D341Med (cell line): ENCODE results near the gene JAZF1.

Experiments used
- DNase-seq: peaks from one replicate; pipeline ENCODE4 v3.0.0; 2012; ENCODE audit warnings: low spot score

JAZF1 gene

DNA sequence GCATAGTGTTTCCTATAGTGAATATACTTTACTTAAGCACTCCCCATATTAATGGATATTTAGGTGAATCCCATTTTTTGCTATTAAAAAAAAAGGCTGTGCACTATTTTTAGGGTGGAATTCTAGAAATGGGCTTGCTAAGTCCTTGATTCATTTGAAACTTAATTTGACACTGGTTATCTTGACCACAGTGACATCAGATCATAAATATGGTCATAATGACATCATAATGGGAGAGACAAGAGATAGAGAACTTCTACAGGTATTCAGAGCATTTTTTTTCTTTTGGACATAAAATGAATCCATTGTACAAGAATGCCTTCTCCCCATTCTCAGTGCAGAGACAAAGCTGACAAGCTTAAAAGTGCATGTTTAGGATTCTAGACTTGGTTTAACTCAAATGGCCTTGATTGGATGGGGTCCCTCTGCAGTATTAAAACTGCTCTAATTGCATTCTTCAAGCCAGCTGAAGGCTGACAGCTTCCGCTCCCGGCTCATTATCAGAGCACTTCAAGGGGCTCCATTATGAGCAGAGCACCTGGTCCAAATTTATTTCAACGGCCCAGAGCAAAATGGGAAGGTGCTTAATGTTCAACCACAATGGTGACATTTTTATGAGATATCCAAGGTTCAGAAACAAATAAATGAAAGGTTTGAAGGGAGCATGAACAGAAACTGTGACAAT, 104.8 kb downstream of the JAZF1 start:
- no peak for DNase-seq

DNA sequence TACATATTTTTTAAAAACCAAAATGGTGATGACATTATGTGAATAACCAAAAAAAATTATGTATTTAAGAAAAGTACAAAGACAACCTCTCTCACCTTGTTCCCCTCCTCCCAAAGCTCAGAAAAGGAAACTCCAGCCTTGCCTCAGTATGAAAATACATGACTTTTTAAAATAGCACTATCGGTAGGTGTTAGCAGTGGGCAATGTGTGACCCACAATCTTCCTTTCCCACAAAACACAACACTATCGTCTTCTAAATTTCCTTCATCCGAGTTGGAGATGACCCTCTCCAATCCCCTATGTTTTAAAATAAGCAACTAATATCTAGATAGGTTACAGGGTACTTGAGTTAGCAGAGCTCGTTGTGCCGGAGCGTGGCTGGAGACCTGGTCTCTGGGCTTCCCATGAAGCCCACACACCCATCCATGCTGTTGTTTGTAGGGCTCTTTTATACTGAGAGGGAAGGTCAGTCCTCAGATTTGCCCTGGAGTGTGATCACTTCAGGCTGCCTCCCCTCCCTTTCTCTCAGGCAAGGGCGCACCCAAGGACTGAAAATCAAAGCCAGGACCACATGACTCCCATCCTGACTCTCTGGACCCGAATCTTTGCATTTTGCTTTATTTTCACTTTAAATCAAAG, 107.6 kb downstream of the JAZF1 start:
- no peak for DNase-seq

DNA sequence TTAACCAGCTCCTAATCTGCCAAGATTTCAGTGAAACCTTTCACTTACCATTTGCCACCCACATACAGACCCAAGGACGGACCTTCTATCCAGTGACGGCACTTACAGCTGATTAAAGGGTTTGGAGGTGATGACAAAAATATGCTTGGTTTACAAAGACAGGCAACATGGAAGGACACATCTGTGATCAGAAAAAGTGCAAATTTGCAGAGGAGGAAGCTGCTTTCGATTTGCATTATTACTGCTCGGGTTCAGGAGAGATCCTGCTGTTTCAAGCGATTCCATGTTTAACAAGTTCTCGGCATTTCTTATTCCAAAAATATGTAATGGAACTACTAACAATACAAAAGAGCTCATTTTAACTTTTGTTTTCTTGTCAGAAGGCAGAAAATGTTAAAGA, 109.0 kb downstream of the JAZF1 start:
- no peak for DNase-seq

DNA sequence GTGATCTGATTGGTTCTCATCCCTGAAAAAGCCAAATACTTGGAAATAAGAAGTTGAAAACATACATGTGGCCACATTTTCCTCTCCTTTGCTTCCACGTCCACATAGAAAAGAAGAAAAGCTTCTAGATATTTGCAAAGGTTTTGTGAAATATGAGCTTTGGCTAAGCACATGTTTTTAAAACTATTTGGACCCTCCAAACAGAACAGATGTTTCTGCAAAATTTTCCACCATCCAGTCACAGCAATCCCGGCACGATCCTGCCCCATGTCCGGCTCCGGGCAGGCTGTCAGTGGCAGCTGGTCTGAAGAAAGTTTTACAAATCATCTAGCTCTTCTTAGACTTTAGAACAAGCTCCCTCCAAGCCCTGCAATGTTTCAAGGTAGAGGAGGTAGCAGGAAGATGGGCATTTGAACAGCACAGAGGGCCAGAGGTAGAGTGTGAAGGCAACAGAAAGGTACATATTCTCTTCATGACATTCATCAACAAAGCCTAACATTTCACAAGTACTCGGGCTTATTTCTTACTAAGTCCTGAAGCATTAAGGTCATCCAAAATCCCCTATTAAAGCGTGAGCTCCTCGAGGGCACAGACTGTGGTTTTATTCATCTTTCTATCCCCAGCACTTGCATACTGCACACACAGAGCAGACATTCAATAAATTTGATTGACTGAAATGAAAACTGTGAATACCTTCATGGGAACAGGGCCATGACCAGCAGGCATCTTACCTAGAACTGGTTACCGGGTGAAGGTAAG, 110.1 kb downstream of the JAZF1 start:
- DNase-seq = no peak

DNA sequence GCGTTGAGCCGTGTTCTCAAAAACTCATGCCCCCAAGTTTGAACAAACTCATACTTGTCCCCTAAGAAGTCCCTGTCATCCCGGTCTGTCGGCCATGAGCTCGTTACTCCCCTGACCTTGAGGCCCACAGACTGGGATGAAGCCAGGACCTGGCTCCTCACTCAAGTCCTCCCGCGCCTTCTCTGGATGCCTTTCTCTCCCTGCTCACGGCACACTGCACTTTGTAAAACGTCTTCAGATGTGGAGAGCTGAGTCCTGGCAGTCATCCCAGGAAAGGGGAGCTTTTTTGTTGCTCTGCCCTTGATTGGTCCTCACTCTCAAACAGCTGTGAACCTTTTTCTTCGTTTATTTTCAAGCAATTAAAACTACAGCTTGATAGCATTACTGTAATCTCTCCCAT, 110.8 kb downstream of the JAZF1 start:
- no peak for DNase-seq

DNA sequence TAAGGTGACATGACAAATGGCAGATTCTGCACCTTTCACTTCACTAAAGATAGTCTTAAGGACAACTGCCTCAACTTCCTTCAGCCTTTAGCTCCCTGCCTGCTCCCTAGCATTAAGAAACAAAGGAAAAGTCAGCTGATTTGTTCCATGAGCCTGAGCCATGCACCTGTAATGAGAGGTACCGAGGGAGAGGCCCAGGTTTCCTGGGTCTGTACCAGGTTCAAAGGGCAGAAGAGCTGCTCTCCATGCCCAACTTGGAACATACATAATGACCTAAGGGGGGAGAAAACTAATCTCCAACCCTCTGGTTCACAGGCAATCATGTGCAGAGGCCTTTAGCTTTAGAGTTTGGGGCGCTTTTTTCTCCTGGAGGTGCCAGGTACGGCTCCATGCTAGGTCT, 111.2 kb downstream of the JAZF1 start:
- DNase-seq = no peak

DNA sequence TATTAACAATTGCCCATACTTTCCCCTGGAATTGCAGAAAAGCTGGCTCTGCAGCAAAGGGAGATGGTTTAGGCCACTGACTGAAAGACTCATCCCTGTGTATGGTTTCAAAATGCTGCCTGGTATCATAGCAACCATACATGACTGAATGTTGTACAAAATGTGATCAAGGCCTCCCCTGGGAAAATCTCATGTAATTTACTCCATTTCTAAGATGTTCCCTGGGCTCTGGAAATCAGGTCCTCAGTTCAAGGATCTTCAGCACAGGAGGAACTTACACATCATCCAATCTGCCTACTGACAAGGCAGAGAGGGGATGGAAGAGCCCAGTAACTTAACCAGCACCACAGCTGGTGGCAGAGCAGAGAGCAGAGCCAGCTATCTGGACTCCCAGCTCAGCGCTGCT, 111.8 kb downstream of the JAZF1 start:
- DNase-seq = no peak

DNA sequence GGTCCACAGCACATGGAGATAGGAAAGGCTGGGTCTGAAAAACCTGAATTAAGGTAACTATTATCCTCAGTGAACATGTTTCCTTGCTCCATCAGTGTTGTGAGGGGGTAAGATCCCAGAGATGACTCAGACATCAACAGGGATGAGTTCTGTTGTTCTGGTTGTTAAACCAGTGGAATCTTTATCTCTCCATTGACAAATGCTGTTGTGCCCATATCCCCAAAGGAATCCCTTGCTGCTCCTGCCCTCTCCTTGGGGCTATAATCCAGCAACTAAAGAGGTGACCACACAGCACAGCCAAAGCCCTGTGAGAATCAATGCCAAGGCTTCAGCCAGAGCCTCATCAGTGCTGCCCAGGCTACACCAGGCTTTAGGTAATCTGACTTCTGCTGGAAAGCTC, 113.4 kb downstream of the JAZF1 start:
- DNase-seq = no peak

DNA sequence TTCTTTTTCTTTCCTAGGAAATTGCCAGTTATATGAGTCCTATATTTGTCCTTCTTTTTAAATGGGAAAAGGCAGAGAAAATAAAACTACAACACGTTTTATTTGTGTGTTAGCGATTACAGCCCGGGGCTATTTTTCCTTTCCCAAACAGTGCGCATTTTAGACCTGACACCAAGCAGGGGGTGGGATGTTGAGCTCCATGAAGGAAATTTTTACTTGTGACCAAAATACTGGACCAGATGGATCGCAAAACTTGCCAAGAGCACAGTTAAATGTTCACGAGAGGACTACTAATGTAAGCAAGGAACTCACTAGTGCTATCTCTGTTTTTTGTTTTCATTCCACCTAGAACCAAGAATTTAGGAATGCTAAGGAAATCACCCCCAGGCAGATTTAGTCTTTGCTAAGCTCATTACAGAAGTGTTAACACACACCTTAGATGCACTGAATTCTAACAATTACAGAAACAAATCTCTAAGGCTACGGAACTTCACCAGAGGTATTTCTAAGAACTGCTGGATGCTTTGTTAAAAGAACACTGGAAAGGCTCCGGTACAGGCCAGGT, 114.8 kb downstream of the JAZF1 start:
- DNase-seq = no peak

DNA sequence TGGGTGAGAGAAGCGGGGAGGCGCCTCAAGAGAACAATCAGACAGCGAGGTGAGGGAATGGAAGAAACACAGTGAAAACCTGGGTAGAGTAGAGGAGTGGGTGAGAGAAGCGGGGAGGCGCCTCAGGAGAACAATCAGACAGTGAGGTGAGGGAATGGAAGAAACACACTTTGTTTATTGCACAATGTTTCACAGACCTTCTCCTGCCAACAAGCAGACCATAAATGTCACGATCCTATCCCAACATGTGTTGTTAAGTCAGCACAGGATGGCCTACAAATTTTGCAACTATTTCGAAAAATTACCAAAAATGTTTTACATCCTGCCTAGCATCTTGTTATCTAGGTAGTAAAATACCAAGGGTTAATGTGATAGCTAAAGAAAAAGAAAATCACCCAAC, 115.3 kb downstream of the JAZF1 start:
- no peak for DNase-seq

DNA sequence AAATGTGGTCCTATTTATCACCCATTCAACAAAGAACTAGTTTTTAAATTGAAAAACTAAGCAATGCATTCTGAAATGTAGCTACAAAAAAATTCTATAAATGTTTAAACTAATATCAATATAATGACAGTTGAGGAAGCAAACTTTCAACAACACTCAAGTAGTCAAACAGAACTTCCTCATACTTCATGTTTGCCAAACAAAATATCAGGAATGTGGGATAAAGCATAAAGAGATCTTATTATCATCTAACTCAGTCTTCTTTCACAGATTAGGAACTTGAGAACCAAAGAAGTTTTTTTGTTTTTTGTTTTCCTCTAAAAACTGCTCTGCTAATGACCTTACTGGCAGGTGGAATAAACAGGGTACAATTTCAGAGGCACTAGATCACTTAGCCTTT, 116.2 kb downstream of the JAZF1 start:
- no peak for DNase-seq

DNA sequence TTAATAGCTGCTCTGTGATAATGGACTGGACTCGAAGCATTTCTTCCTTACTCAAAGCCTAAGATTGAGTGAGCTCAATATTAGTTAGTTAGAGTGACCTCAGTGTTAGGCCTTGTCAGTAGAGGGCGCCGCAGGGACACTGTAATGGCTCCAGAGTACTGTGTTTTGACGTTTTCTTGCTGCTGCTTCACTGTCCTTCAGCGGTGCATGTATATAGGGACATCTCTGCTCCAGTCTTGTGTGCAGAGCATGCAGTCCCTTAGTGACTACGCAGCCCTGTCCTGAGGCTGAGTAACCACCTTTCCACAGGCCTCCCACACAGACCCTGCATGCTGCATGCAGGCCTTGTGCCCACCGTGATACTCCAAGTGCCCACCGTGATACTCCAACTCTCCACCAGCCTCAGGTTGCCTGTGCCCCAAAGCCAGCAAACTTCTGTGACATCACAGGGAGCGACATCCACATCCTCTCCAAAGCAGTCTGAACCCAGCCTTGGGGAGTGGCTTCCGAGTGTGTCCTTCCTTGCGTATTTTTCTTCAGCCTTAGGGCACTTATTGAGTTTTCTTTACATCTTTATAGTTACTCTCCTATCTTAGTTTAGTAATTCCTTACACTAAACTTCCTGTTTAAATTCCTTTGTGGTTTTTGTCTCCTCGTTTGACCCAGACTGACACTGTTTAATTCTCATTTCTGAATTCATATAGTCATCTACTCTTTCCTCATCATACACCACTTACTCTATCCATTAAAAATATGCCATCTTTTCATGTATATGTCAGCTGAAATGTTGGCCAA, 118.2 kb downstream of the JAZF1 start:
- DNase-seq = peak; percentile 74

DNA sequence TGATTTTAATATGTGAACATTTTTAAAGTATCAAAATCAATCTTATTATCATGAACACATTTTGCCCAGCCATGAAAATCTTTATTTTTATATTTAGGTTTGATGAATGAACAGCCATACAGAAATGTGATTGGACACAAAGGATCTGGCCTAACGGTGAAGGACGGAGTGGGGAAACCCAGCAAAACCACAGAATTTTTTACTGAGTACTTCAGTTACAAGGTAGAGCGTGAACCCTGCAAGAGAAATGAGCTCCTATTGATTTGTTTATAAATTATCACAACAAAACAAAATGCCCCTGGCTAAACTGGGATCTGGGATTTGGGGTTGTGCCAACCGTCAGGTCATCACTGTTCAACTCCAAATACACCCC, 118.8 kb downstream of the JAZF1 start:
- no peak for DNase-seq

DNA sequence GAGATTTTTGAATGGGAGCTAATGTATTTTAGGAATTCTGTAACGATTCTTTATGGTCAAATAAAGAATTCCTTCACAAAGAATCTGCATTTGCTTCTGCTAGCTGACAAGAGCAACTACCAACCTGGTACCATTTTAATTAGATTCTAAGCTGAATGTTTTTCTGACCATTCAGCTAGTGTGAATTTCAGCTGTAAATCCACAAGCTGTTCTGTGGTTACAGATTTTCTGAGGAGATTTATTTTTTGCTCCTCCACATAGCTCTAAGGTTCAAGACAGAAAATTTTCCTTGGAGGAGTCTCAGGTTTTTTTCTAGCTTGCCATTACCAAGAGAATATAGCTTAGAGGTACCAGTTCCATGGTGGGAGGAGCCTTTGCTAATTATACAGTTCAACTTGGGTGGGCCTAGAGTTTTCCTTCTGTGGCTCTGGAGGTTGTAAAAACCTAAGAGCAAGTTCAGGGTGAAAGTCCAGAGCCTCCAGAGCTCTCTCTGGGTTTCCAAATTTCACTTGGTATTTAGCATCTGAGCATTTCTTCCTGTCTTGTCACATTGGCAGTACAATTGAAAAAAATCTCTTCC, 120.1 kb downstream of the JAZF1 start:
- no peak for DNase-seq

DNA sequence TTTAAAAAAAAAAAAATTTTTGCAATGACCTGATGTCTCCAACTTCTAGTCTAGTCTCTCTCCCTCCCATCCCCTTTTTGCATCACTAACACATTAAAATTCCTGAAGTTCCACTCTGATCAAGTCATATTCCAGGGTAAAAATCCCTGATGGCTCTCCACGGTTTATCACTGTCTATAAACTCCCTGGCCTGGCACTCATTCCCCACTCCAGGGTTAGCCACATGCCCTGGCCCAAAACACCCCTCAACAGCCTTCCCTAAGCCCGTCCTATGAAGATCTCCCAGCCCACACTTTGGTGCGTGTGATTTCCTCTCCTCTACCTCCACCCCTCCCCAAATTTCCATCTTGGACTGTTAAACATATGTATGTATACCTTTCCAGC, 125.4 kb downstream of the JAZF1 start:
- DNase-seq = no peak

DNA sequence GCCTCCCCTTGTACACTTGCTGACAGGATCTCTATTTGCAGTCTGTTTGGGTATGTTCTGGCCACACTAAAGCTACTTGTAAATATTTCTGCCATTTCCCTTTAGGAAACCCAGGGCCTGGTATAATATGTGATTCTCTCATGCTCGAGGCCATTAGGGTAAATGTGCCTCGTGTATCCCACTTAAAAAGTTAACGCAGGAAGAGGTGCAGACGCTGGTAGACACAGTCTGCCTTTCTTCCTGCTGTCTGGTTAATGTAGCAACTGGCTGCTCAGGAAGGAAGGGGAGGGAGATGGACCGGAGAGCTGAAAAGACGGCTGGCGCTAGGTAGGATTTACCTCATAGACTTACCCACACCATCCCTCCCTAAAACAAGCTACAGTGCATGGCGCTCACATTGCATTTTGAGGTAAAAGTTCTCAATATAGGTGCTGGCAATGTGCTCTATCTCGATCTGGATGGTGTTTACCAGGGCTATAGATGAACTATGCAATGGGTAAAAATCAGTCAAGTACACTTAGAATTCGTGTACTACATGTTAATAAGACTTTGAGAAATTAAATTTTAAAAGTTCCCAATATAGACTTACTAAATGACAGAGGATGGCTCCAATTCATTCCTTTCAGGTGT, 125.9 kb downstream of the JAZF1 start:
- no peak for DNase-seq

DNA sequence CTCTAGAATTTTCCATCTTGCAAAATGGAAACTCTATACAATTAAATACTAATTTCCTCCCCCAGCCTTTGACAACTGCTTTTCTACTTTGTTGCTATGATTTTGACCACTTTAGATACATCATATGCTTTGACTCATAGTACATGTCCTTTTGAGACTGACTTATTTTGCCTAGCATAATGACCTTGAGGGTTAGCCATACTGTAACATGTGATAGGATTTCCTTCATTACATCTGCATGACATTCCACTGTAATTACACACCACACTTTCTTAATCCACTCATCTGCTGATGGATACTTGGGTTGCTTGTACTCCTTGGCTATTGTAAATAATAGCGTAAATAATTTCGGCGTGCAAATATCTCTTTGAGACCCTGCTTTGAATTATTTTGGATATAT, 127.7 kb downstream of the JAZF1 start:
- no peak for DNase-seq

DNA sequence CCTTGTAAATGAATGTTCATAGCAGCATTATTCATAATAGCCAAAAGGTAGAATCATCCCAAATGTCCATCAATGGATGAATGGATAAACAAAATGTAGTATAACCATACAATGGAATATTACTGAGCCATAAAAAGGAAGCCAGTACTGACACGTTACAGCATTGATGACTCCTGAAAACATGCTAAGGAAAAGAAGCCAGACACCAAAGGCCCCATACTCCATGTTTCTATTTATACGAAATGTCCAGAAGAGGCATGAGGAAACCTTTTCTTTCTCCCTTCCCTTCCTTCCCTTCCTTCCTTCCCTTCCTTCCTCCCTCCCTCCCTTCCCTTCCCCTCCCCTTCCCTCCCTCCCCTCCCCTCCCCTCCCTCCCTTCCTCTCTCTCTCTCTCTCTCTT, 131.9 kb downstream of the JAZF1 start:
- no peak for DNase-seq

DNA sequence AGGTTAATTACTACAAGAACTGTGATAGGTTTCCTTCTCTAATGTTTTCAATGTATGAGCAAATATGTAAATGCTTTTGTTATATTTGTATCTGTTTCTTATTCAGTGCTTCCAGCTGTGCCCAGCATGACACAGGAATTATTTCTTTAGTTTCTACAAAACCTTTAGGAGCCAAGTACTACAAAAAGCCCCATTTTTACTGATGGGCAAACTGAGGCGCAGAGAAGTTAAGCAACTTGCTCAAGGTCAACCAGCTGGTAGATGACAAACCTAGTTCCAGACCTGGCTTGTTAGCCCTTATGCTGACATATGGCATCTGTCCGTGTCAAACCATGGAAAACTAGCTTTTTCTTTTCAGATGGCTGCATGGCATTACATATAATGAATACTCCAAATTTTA, 134.6 kb downstream of the JAZF1 start:
- no peak for DNase-seq

DNA sequence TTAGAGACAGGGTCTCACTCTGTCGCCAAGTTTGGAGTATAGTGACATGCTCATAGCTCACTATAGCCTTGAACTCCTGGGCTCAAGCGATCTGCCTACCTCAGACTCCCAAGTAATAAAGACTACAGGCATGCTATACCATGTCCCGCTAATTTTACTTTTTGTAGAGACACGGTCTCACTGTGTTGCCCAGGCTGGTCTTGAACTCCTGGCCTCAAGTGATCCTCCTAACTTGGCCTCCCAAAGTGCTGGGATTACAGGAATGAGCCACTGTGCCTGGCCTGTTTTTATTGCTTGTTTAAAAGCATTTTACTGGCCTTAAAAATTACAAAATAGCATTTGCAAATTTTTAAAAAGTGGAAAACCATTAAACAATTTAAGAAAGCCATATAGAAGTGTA, 135.0 kb downstream of the JAZF1 start:
- no peak for DNase-seq

DNA sequence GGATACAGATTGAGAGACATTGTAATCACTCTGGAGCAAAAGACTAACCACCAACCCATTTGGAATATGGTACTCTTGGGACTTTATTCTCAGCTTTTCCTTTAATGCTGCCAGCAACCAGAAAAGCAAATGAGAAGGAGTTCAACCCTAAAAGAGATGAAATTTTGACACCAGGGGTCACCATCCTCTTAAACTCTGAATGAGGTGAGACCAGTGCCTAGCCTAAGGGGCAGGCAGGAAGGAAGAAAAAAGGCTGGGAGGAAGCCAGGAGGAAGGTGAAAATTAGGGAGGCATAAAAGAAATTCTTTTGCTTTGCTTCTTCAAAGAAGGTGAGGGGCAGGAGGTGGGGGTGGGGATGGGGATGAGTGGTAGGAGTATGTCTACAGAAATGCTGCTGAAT, 135.8 kb downstream of the JAZF1 start:
- no peak for DNase-seq

DNA sequence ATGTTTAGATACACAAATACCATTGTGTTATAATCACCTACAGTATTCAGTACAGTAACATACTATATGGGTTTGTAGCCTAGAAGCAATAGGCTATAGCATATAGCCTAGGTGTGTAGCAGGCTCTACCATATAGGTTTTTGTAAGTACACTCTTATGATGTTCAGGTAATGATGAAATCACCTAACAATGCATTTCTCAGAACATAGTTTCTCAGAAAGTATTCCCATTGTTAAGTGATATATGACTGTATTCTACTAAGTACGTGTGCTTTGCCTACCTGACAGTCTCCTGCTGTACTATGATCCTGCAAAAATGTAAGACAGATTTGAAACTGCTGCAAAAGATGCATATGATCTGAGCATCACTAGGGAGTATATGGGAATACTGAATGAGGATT, 137.9 kb downstream of the JAZF1 start:
- DNase-seq = no peak
